Stomach (tissue), 4 donors: ENCODE measurements around the gene STYXL1.

Source experiments
- EP300 ChIP-seq: sonication (generic); formaldehyde crosslinking; IDR thresholded peaks from one replicate; pipeline ENCODE4 v1.6.1; 2017; ENCODE audit warnings: antibody characterized with exemption
- POLR2A ChIP-seq, 4 donors: fragments of 450-650 bp; IDR thresholded peaks; one replicate each; pipeline ENCODE4 v1.6.1; 2016; ENCODE audit warnings: antibody characterized with exemption in 4 of 4, control low read depth in 2 of 4, mild to moderate bottlenecking in 1 of 4, moderate library complexity in 1 of 4
- TF ChIP-seq, protein P1 (sequence below), 7 experiments: fragments of 450-650 bp in 4 of 7; fragments of 200-600 bp in 3 of 7; sonication (generic) in 3 of 7; IDR thresholded peaks; one replicate each; pipeline ENCODE4 v1.5.1; 2016 to 2019; ENCODE audit warnings: antibody characterized with exemption in 7 of 7, control low read depth in 2 of 7, mild to moderate bottlenecking in 1 of 7

DNA sequence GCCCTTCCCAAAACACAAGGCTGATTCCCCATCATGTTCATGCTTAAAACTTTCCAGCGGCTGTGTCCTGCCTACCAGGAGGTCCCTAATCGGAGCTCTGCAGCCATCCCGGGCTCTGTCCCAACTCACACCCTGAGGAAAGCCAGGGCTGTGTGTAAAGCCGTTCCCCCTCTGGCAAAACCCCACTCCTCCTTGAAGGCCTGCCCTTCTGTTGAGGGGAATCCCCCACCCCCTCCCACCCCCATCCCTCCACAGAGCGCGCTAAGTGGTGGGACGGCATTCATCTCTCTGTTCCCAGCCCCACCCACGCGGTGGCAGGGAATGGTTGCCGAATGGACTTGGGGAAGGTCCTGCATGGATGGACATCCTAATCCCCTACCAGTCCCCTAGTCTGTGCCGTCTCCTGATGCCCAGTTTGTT, 52.7 kb downstream of the STYXL1 start:
- TF ChIP-seq POLR2A (IDR thresholded peaks at IDR 0.05): no peak
- TF ChIP-seq EP300: no peak
- TF ChIP-seq, protein P1, sequence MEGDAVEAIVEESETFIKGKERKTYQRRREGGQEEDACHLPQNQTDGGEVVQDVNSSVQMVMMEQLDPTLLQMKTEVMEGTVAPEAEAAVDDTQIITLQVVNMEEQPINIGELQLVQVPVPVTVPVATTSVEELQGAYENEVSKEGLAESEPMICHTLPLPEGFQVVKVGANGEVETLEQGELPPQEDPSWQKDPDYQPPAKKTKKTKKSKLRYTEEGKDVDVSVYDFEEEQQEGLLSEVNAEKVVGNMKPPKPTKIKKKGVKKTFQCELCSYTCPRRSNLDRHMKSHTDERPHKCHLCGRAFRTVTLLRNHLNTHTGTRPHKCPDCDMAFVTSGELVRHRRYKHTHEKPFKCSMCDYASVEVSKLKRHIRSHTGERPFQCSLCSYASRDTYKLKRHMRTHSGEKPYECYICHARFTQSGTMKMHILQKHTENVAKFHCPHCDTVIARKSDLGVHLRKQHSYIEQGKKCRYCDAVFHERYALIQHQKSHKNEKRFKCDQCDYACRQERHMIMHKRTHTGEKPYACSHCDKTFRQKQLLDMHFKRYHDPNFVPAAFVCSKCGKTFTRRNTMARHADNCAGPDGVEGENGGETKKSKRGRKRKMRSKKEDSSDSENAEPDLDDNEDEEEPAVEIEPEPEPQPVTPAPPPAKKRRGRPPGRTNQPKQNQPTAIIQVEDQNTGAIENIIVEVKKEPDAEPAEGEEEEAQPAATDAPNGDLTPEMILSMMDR (IDR thresholded peaks at IDR 0.05): no peak
